ENCODE results near the gene RPP14.

GRCh38 chr3:58329922-58330413 is 23.9 kb downstream of the RPP14 start:
- TF ChIP-seq POLR2A (IDR thresholded peaks at IDR 0.05) (no peak), CTCF (IDR thresholded peaks at IDR 0.05) (no peak)

All from ovary (tissue), 3 donors.